Brain microvascular endothelial cell (primary cell): ENCODE measurements around the gene PRDM9.

Experiments
- DNase-seq: peaks from one replicate; pipeline ENCODE4 v3.0.0-alpha.2; 2020
- H3K27ac ChIP-seq: fragments of 250-450 bp; sonication (Bioruptor Pico); 2 replicates; pipeline ENCODE4 v1.5.1; 2020; ENCODE audit warnings: mild to moderate bottlenecking, moderate library complexity
- H3K27me3 ChIP-seq: fragments of 250-450 bp; sonication (Bioruptor Pico); replicated peaks from 2 replicates; pipeline ENCODE4 v1.5.1; 2020; ENCODE audit warnings: mild to moderate bottlenecking
- H3K36me3 ChIP-seq: fragments of 250-450 bp; sonication (Bioruptor Pico); replicated peaks from 2 replicates; pipeline ENCODE4 v1.5.1; 2020; ENCODE audit warnings: mild to moderate bottlenecking
- H3K4me3 ChIP-seq: 2 replicates; pipeline ENCODE4 v1.5.1; 2011; ENCODE audit warnings: low read depth, mild to moderate bottlenecking, control low read depth, low read length, moderate library complexity
- in situ Hi-C: cut with HindIII; loops from 2 replicates; pipeline ENCODE4 v1.10.0; 2017; ENCODE audit warnings: low sequenced_read_pairs, low pct_ligation_motif_present
- TF ChIP-seq, protein P1 (sequence below): IDR thresholded peaks from 2 replicates; pipeline ENCODE4 v1.5.1; 2011; ENCODE audit warnings: low read depth, mild to moderate bottlenecking, moderate library complexity, low read length, control low read depth, inconsistent platforms; ENCODE audit errors: missing control alignments

PRDM9 gene

DNA sequence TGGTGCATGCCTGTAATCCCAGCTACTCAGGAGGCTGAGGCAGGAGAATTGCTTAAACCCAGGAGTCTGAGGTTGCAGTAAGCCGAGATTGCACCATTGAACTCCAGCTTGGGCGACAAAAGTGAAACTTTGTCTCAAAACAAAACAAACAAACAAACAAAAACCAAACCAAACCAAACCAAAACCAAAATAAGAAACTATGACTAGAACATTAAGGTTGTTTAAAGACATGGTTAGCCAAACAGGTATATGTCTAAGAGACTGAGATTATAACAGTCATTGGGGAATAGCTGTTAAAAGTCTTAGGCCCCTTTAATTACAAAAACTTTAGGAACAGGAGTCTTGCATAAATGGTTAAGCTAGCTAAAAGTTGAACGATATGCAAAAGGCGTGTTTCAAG, 63.6 kb downstream of the PRDM9 start:
- no peak overlapping the region for H3K4me3 ChIP-seq
- H3K27me3 ChIP-seq = no peaks in the 10 kb centered on the region
- in situ Hi-C loops = no loop called here
- H3K36me3 ChIP-seq = no peaks in the 10 kb centered on the region
- H3K27ac ChIP-seq = no peak overlapping the region
- DNase-seq = no peak
- TF ChIP-seq, protein P1, sequence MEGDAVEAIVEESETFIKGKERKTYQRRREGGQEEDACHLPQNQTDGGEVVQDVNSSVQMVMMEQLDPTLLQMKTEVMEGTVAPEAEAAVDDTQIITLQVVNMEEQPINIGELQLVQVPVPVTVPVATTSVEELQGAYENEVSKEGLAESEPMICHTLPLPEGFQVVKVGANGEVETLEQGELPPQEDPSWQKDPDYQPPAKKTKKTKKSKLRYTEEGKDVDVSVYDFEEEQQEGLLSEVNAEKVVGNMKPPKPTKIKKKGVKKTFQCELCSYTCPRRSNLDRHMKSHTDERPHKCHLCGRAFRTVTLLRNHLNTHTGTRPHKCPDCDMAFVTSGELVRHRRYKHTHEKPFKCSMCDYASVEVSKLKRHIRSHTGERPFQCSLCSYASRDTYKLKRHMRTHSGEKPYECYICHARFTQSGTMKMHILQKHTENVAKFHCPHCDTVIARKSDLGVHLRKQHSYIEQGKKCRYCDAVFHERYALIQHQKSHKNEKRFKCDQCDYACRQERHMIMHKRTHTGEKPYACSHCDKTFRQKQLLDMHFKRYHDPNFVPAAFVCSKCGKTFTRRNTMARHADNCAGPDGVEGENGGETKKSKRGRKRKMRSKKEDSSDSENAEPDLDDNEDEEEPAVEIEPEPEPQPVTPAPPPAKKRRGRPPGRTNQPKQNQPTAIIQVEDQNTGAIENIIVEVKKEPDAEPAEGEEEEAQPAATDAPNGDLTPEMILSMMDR = no peak
